Measurements from ENCODE around the gene PRUNE2.
A peak's percentile ranks its signal among the peaks of the same experiment; 100 is the strongest.

PRUNE2 gene

DNA sequence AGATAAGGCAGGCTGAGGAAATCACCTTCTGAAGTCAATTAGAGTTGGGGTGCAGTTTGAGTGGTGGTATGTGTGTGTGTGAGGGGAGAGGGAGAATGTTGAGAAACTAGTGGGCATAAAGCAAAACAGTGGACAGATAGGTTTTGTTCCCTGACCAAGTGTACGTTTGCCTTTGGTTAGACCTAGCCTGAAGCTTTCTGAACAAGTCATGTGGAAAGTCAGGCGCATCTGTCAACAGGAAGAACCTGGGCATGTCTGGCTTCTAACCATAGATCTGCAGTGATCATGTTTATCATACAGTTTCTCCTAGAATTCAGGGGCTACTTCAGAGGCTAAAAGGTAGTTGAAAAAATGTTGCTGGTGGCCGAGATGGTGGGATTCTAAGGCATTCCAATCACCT lies 284.9 kb downstream of the PRUNE2 start:
- no peak for DNase-seq (ENCODE audit: low read depth in 1 of 2, low spot score in 1 of 2)

GRCh38 chr9:76620581-76620980 lies 285.3 kb downstream of the PRUNE2 start:
- H3K27ac ChIP-seq (replicated peaks) = peak overlapping the region; percentile 11
- no peaks in the 10 kb centered on the region for H3K27me3 ChIP-seq (ENCODE audit: insufficient read depth, poor library complexity, severe bottlenecking)
- H3K4me3 ChIP-seq (replicated peaks; ENCODE audit: insufficient read depth, low read length) = no peak overlapping the region
- DNase-seq (ENCODE audit: low read depth in 1 of 2, low spot score in 1 of 2) = no peak
- TF ChIP-seq POLR2AphosphoS5 (IDR thresholded peaks at IDR 0.05; ENCODE audit: low read depth) (no peak), SPI1 (IDR thresholded peaks at IDR 0.05; ENCODE audit: borderline replicate concordance, low read depth) (no peak), GABPA (IDR thresholded peaks at IDR 0.05; ENCODE audit: low read depth) (no peak), CTCF (IDR thresholded peaks at IDR 0.05; ENCODE audit: insufficient read depth, low read length) (no peak)
- TF ChIP-seq, protein P1, sequence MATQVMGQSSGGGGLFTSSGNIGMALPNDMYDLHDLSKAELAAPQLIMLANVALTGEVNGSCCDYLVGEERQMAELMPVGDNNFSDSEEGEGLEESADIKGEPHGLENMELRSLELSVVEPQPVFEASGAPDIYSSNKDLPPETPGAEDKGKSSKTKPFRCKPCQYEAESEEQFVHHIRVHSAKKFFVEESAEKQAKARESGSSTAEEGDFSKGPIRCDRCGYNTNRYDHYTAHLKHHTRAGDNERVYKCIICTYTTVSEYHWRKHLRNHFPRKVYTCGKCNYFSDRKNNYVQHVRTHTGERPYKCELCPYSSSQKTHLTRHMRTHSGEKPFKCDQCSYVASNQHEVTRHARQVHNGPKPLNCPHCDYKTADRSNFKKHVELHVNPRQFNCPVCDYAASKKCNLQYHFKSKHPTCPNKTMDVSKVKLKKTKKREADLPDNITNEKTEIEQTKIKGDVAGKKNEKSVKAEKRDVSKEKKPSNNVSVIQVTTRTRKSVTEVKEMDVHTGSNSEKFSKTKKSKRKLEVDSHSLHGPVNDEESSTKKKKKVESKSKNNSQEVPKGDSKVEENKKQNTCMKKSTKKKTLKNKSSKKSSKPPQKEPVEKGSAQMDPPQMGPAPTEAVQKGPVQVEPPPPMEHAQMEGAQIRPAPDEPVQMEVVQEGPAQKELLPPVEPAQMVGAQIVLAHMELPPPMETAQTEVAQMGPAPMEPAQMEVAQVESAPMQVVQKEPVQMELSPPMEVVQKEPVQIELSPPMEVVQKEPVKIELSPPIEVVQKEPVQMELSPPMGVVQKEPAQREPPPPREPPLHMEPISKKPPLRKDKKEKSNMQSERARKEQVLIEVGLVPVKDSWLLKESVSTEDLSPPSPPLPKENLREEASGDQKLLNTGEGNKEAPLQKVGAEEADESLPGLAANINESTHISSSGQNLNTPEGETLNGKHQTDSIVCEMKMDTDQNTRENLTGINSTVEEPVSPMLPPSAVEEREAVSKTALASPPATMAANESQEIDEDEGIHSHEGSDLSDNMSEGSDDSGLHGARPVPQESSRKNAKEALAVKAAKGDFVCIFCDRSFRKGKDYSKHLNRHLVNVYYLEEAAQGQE (IDR thresholded peaks at IDR 0.05; ENCODE audit: insufficient replicate concordance, low read depth) = no peak

More for the DNA sequence above, 284.9 kb downstream of the PRUNE2 start:
- TF ChIP-seq CTCF (IDR thresholded peaks at IDR 0.05; ENCODE audit: insufficient read depth, low read length) (no peak), SPI1 (IDR thresholded peaks at IDR 0.05; ENCODE audit: borderline replicate concordance, low read depth) (no peak), GABPA (IDR thresholded peaks at IDR 0.05; ENCODE audit: low read depth) (no peak)
- Histone ChIP-seq H3K4me3 (replicated peaks; ENCODE audit: insufficient read depth, low read length) (no peak overlapping the region), H3K27ac (replicated peaks) (peak overlapping the region; percentile 11), H3K27me3 (ENCODE audit: insufficient read depth, poor library complexity, severe bottlenecking) (no peaks in the 10 kb centered on the region)

GRCh38 chr9:76619640-76620039 lies 286.3 kb downstream of the PRUNE2 start:
- TF ChIP-seq, protein P1 (IDR thresholded peaks at IDR 0.05; ENCODE audit: insufficient replicate concordance, low read depth) = no peak
- no peak for TF ChIP-seq POLR2AphosphoS5 (IDR thresholded peaks at IDR 0.05; ENCODE audit: low read depth)
- no peak for TF ChIP-seq SPI1 (IDR thresholded peaks at IDR 0.05; ENCODE audit: borderline replicate concordance, low read depth)
- TF ChIP-seq GABPA (IDR thresholded peaks at IDR 0.05; ENCODE audit: low read depth) = no peak
- TF ChIP-seq CTCF (IDR thresholded peaks at IDR 0.05; ENCODE audit: insufficient read depth, low read length) = no peak
- Histone ChIP-seq H3K27ac (replicated peaks) (peak overlapping the region; percentile 40), H3K4me3 (replicated peaks; ENCODE audit: insufficient read depth, low read length) (no peak overlapping the region), H3K27me3 (ENCODE audit: insufficient read depth, poor library complexity, severe bottlenecking) (no peaks in the 10 kb centered on the region)
- DNase-seq (ENCODE audit: low read depth in 1 of 2, low spot score in 1 of 2) = no peak

DNA sequence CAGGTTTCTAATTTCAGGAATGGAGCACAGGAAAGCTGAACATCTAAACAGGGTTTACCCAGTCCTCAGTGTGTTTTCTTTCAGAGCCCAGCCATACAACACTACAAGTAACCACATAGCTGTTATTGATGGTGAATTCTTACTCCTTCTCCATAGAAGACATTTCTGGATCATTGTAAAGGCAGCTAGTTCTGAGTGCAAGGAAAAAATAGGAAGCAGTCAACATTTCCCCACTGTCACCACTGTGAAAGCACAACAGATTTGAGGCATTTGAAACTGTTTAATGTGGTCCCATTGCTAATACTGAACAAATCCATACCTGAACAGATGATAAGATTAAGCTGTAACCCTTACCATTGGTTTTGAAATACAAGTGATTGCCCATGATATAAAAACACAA lies 286.7 kb downstream of the PRUNE2 start:
- H3K27me3 ChIP-seq (ENCODE audit: insufficient read depth, poor library complexity, severe bottlenecking) = no peaks in the 10 kb centered on the region
- TF ChIP-seq GABPA (IDR thresholded peaks at IDR 0.05; ENCODE audit: low read depth) = no peak
- no peak for TF ChIP-seq CTCF (IDR thresholded peaks at IDR 0.05; ENCODE audit: insufficient read depth, low read length)
- TF ChIP-seq SPI1 (IDR thresholded peaks at IDR 0.05; ENCODE audit: borderline replicate concordance, low read depth) = no peak
- H3K27ac ChIP-seq (replicated peaks) = peak overlapping the region; percentile 40
- no peak overlapping the region for H3K4me3 ChIP-seq (replicated peaks; ENCODE audit: insufficient read depth, low read length)
- no peak for DNase-seq (ENCODE audit: low read depth in 1 of 2, low spot score in 1 of 2)

All from HL-60 (cell line).